H1 (cell line): ENCODE results near the gene ITPR1. TPM values are rescaled to one million over a fixed set of nuclear protein-coding genes. Genes with fewer than 3 reads are reported as not detected.

Source experiments
- CTCF ChIA-PET: fragments of 300-600 bp; sonication (Branson Sonifier 250); formaldehyde crosslinking; loops from one replicate; lab custom pipeline; 2021; ENCODE audit not compliant: partially characterized antibody; lab: Charles Lee
- POLR2A ChIA-PET: fragments of 300-600 bp; sonication (Branson Sonifier 250); formaldehyde crosslinking; loops from one replicate; lab custom pipeline; 2021; ENCODE audit warnings: inconsistent platforms; ENCODE audit not compliant: partially characterized antibody; lab: Charles Lee
- DNase-seq, 2 experiments: peaks; one replicate each; pipeline versions ENCODE4 v3.0.0 to v3.0.0-alpha.2; 2010 to 2022; ENCODE audit warnings: low spot score in 2 of 2, low read depth in 1 of 2, mixed read lengths in 1 of 2
- FAIRE-seq: peaks from 2 replicates; lab custom pipeline; 2011; peaks lifted over from hg19 to GRCh38; lab: Jason Lieb, UNC
- H2AFZ ChIP-seq: 2 replicates; pipeline ENCODE4 v1.8.1; 2012; ENCODE audit warnings: low read length, inconsistent platforms
- H2AK5ac ChIP-seq: 2 replicates; pipeline ENCODE4 v1.6.1; 2013; ENCODE audit warnings: low read depth, low read length
- H2BK120ac ChIP-seq: replicated peaks from 2 replicates; pipeline ENCODE3; 2013; ENCODE audit warnings: low read depth, low read length, inconsistent platforms
- H2BK12ac ChIP-seq: 2 replicates; pipeline ENCODE4 v1.6.1; 2013; ENCODE audit warnings: low read depth, low read length
- H2BK15ac ChIP-seq: 2 replicates; pipeline ENCODE4 v1.6.1; 2013; ENCODE audit warnings: low read length
- H2BK20ac ChIP-seq: 2 replicates; pipeline ENCODE4 v1.6.1; 2013; ENCODE audit warnings: low read length
- H2BK5ac ChIP-seq: 2 replicates; pipeline ENCODE4 v1.6.1; 2013; ENCODE audit warnings: low read depth, low read length
- H3K14ac ChIP-seq: 2 replicates; pipeline ENCODE4 v1.6.1; 2013; ENCODE audit warnings: inconsistent platforms; ENCODE audit not compliant: insufficient read length
- H3K18ac ChIP-seq: 2 replicates; pipeline ENCODE4 v1.6.1; 2013; ENCODE audit warnings: low read length; ENCODE audit errors: extremely low read depth
- H3K23ac ChIP-seq: 2 replicates; pipeline ENCODE4 v1.6.1; 2013; ENCODE audit warnings: inconsistent platforms; ENCODE audit not compliant: insufficient read length
- H3K23me2 ChIP-seq: 2 replicates; pipeline ENCODE4 v1.6.1; 2013; ENCODE audit warnings: low read depth, low read length
- H3K27ac ChIP-seq: 2 replicates; pipeline ENCODE4 v1.6.1; 2011; ENCODE audit warnings: low read depth, low read length, inconsistent platforms
- H3K27me3 ChIP-seq, 4 experiments: replicated peaks in 1 of 4; 1 replicate in 1 of 4; 2 replicates in 3 of 4; pipeline versions ENCODE4 v1.6.1 to v1.8.1; 2011 to 2013; ENCODE audit warnings: low read length in 3 of 4, mild to moderate bottlenecking in 3 of 4, inconsistent platforms in 2 of 4, mixed read lengths in 2 of 4, moderate library complexity in 1 of 4; ENCODE audit not compliant: control insufficient read depth in 3 of 4, insufficient read depth in 3 of 4; ENCODE audit errors: extremely low read depth in 1 of 4
- H3K36me3 ChIP-seq, 4 experiments: 2 replicates each; pipeline versions ENCODE4 v1.6.1 to v1.8.1; 2011 to 2013; ENCODE audit warnings: mild to moderate bottlenecking in 4 of 4, low read length in 3 of 4, moderate library complexity in 2 of 4, control low read depth in 1 of 4, inconsistent platforms in 1 of 4; ENCODE audit not compliant: insufficient read depth in 4 of 4, control insufficient read depth in 2 of 4
- H3K4ac ChIP-seq: replicated peaks from 2 replicates; pipeline ENCODE3; 2013; ENCODE audit warnings: low read length, low read depth, mixed read lengths, inconsistent platforms; ENCODE audit not compliant: insufficient read length
- H3K4me1 ChIP-seq, 4 experiments: replicated peaks in 1 of 4; 1 replicate in 1 of 4; 2 replicates in 3 of 4; pipeline versions ENCODE4 v1.6.1 to v1.8.1; 2011 to 2013; ENCODE audit warnings: low read length in 3 of 4, inconsistent platforms in 2 of 4, mixed read lengths in 1 of 4; ENCODE audit not compliant: insufficient read depth in 4 of 4, control insufficient read depth in 3 of 4
- H3K4me2 ChIP-seq, 2 experiments: 2 replicates each; pipeline versions ENCODE4 v1.6.1 to v1.8.1; 2011 to 2013; ENCODE audit warnings: low read depth in 2 of 2, low read length in 2 of 2, control low read depth in 1 of 2, inconsistent platforms in 1 of 2, mild to moderate bottlenecking in 1 of 2; ENCODE audit not compliant: insufficient read depth in 1 of 2
- H3K4me3 ChIP-seq, 4 experiments: fragments of 200-600, 300-600 bp in 1 of 4; sonication (generic), shearing (Covaris generic), sonication (Bioruptor Twin) in 1 of 4; 2 replicates each; pipeline versions ENCODE4 v1.5.1 to v1.8.1; 2011 to 2016; ENCODE audit warnings: low read length in 4 of 4, low read depth in 3 of 4, control low read depth in 2 of 4, inconsistent platforms in 2 of 4, mild to moderate bottlenecking in 2 of 4, mixed read lengths in 1 of 4, moderate library complexity in 1 of 4; ENCODE audit not compliant: insufficient read depth in 2 of 4; ENCODE audit errors: extremely low read depth in 1 of 4
- H3K56ac ChIP-seq: replicated peaks from 2 replicates; pipeline ENCODE3; 2013; ENCODE audit warnings: low read depth, mild to moderate bottlenecking, mixed read lengths, low read length, inconsistent platforms; ENCODE audit not compliant: insufficient read length
- H3K79me1 ChIP-seq: 2 replicates; pipeline ENCODE4 v1.6.1; 2013; ENCODE audit warnings: low read depth, low read length, control low read depth
- H3K79me2 ChIP-seq, 2 experiments: 2 replicates each; pipeline versions ENCODE4 v1.6.1 to v1.8.1; 2012 to 2013; ENCODE audit warnings: low read length in 2 of 2, mild to moderate bottlenecking in 2 of 2, inconsistent platforms in 1 of 2; ENCODE audit not compliant: insufficient read depth in 2 of 2, control insufficient read depth in 1 of 2
- H3K9ac ChIP-seq, 4 experiments: replicated peaks in 1 of 4; 1 replicate in 1 of 4; 2 replicates in 3 of 4; pipeline versions ENCODE4 v1.6.1 to v1.8.1; 2011 to 2013; ENCODE audit warnings: low read depth in 3 of 4, low read length in 3 of 4, control low read depth in 2 of 4, mild to moderate bottlenecking in 2 of 4, moderate library complexity in 2 of 4, inconsistent platforms in 1 of 4; ENCODE audit errors: extremely low read depth in 1 of 4
- H3K9me3 ChIP-seq, 2 experiments: 2 replicates each; pipeline versions ENCODE4 v1.6.1 to v1.8.1; 2012 to 2013; ENCODE audit warnings: mild to moderate bottlenecking in 2 of 2, moderate library complexity in 2 of 2, control low read depth in 1 of 2, inconsistent platforms in 1 of 2, low read depth in 1 of 2, low read length in 1 of 2, mixed read lengths in 1 of 2; ENCODE audit not compliant: insufficient read depth in 2 of 2
- H4K20me1 ChIP-seq, 2 experiments: replicated peaks in 1 of 2; 2 replicates each; pipeline versions ENCODE3 to v1.8.1; 2011 to 2013; ENCODE audit warnings: inconsistent platforms in 2 of 2, low read length in 2 of 2, mild to moderate bottlenecking in 1 of 2; ENCODE audit not compliant: insufficient read depth in 2 of 2, control insufficient read depth in 1 of 2
- H4K5ac ChIP-seq: 2 replicates; pipeline ENCODE4 v1.6.1; 2013; ENCODE audit warnings: low read length, low read depth, mixed read lengths, inconsistent platforms; ENCODE audit not compliant: insufficient read length
- H4K8ac ChIP-seq: 2 replicates; pipeline ENCODE4 v1.8.0; 2013; ENCODE audit warnings: mild to moderate bottlenecking, moderate library complexity, low read length, inconsistent platforms; ENCODE audit not compliant: insufficient read depth; ENCODE audit errors: extremely low read depth
- H4K91ac ChIP-seq: replicated peaks from 2 replicates; pipeline ENCODE3; 2013; ENCODE audit warnings: low read length, mixed read lengths, inconsistent platforms; ENCODE audit not compliant: insufficient read length
- BRCA1 ChIP-seq: IDR thresholded peaks from 2 replicates; pipeline ENCODE4 v1.6.1; 2012; ENCODE audit warnings: low read depth, low read length, improper control_type of control experiment
- CBX5 ChIP-seq: fragments of 300-800, 300-1000 bp; sonication (generic); IDR thresholded peaks from 2 replicates; pipeline ENCODE4 v1.7.1; 2016; ENCODE audit warnings: antibody characterized with exemption, low read length, low read depth
- SIRT6 ChIP-seq: IDR thresholded peaks from one replicate; pipeline ENCODE4 v1.7.1; 2012; ENCODE audit warnings: low read length, inconsistent platforms
- SP1 ChIP-seq: IDR thresholded peaks from 2 replicates; pipeline ENCODE4 v1.6.1; 2011; ENCODE audit warnings: low read depth, low read length
- SUZ12 ChIP-seq: fragments of 200-600 bp; sonication (generic); IDR thresholded peaks from 2 replicates; pipeline ENCODE4 v1.6.1; 2012; ENCODE audit warnings: mild to moderate bottlenecking, inconsistent platforms, low read length, moderate library complexity, mixed read lengths
- TBP ChIP-seq: IDR thresholded peaks from 2 replicates; pipeline ENCODE4 v1.6.1; 2011; ENCODE audit warnings: low read depth, low read length, improper control_type of control experiment
- WGBS, 2 experiments: shearing (Covaris generic) in 1 of 2; methylation state at CpG; one replicate each; pipeline versions ENCODE4 v1.1.6 to v1.1.7; 2013 to 2015; ENCODE audit warnings: low lambda C conversion rate in 2 of 2, mixed read lengths in 2 of 2, inconsistent platforms in 1 of 2, low coverage in 1 of 2, missing lambda C conversion rate in 1 of 2; ENCODE audit not compliant: insufficient replicate concordance in 2 of 2, insufficient coverage in 1 of 2, insufficient read length in 1 of 2; ENCODE audit errors: extremely low coverage in 1 of 2, missing lambda C conversion rate in 1 of 2; 5-methylcytosine and 5-hydroxymethylcytosine counted together
- polyA plus RNA-seq, 7 experiments: library from polyadenylated mRNA; depleted of rRNA in 3 of 7; stranded (reverse) in 5 of 7; unstranded in 2 of 7; fragments of >200 nt in 5 of 7; fragments of 200-250 nt in 2 of 7; gene quantifications; 1 replicate in 5 of 7; 2 replicates in 1 of 7; 4 replicates in 1 of 7; pipeline versions ENCODE4 v1.2.1 to v1.2.3, GENCODE V29; 2011 to 2013; ENCODE audit warnings: missing spikeins in 2 of 7, mixed read lengths in 2 of 7
- total RNA-seq: library from RNA; stranded (reverse); fragmentation: NEBNext Ultra II Directional; extraction: Animal tissue kit (Norgen Biotek cat#: 25700); gene quantifications from 2 replicates; pipeline ENCODE4 v1.2.1, GENCODE V29; 2021

Gene ITPR1
- total and polyA plus RNA-seq, 2 of the 8 experiments (the other 6 are each of a cell fraction or from before 2014, with no cell fraction given), result 2.5 to 16.3 TPM

GRCh38 chr3:4552811-4553210, 59.7 kb downstream of the ITPR1 start:
- Histone ChIP-seq H3K18ac (no peak overlapping the region), H3K4me1 (no peaks in the 10 kb centered on the region), H2AK5ac (no peak overlapping the region), H2BK20ac (no peak overlapping the region), H3K36me3 (no peaks in the 10 kb centered on the region), H3K56ac (no peak overlapping the region), H3K23me2 (no peaks in the 10 kb centered on the region), H3K79me2 (no peaks in the 10 kb centered on the region), H3K23ac (no peak overlapping the region), H3K27me3 (no peaks in the 10 kb centered on the region), H2AFZ (no peak overlapping the region), H3K14ac (no peak overlapping the region), H4K5ac (no peak overlapping the region), H3K79me1 (no peaks in the 10 kb centered on the region), H2BK5ac (no peak overlapping the region), H3K4ac (no peak overlapping the region), H3K27ac (no peak overlapping the region), H3K4me3 (no peak overlapping the region), H3K4me2 (no peak overlapping the region), H4K8ac (no peak overlapping the region), H4K20me1 (no peaks in the 10 kb centered on the region), H3K9ac (no peak overlapping the region), H3K9me3 (no peaks in the 10 kb centered on the region), H4K91ac (no peak overlapping the region), H2BK120ac (no peak overlapping the region), H2BK15ac (no peak overlapping the region), H2BK12ac (no peak overlapping the region)
- FAIRE-seq, result no peak
- ChIA-PET CTCF (interaction anchor here (1.0 to 3.2 kb wide), 2 partner anchors 9 kb away, joined by 4 to 11 read pairs; no protein-coding TSS in a partner anchor), POLR2A (no interaction called here)
- no peak for DNase-seq
- TF ChIP-seq BRCA1 (no peak), SUZ12 (no peak), CBX5 (no peak), TBP (no peak), SP1 (no peak), SIRT6 (no peak)
- WGBS, 2 experiments, result 94% methylated on average over 4 of the region's 4 CpGs; no CpG with 5 or more reads in 1 of the 2 experiments
